Neutrophil (primary cell): ENCODE data around the gene SNX12.

ENCODE experiments used
- H3K27ac ChIP-seq: fragments of 200-600 bp; sonication (generic); 2 replicates; pipeline ENCODE4 v1.5.1; 2016; ENCODE audit warnings: mild to moderate bottlenecking, moderate library complexity
- H3K27me3 ChIP-seq: fragments of 200-600 bp; sonication (generic); 2 replicates; pipeline ENCODE4 v1.6.0; 2016; ENCODE audit warnings: mild to moderate bottlenecking
- H3K36me3 ChIP-seq: fragments of 200-600 bp; sonication (generic); 2 replicates; pipeline ENCODE4 v1.5.1; 2017
- H3K4me1 ChIP-seq, 2 experiments: fragments of 200-600 bp in 1 of 2; sonication (generic) in 1 of 2; 1 replicate in 1 of 2; 2 replicates in 1 of 2; pipeline versions ENCODE4 v1.5.1 to v1.6.1; 2013 to 2016; ENCODE audit warnings: low read depth in 1 of 2, low read length in 1 of 2, mild to moderate bottlenecking in 1 of 2, moderate library complexity in 1 of 2; ENCODE audit not compliant: control insufficient read depth in 1 of 2, insufficient read depth in 1 of 2
- H3K4me3 ChIP-seq, 2 experiments: fragments of 200-600 bp in 1 of 2; sonication (generic) in 1 of 2; 1 replicate in 1 of 2; 2 replicates in 1 of 2; pipeline ENCODE4 v1.5.1; 2013 to 2016; ENCODE audit warnings: low read depth in 1 of 2, low read length in 1 of 2, mild to moderate bottlenecking in 1 of 2, moderate library complexity in 1 of 2
- H3K9me3 ChIP-seq: fragments of 200-600 bp; sonication (generic); 2 replicates; pipeline ENCODE4 v1.5.1; 2016
- CTCF ChIP-seq: fragments of 200-600 bp; sonication (generic); IDR thresholded peaks from 2 replicates; pipeline ENCODE4 v1.5.1; 2016; ENCODE audit warnings: antibody characterized with exemption

SNX12 gene

GRCh38 chrX:71067712-71068043 is 456 bp downstream of the SNX12 start:
- no peak for TF ChIP-seq CTCF
- Histone ChIP-seq H3K4me1 (peaks cover 24 to 29% of the 10 kb centered on the region in 2 experiments), H3K9me3 (no peaks in the 10 kb centered on the region), H3K27ac (peak overlapping the region; percentile 93), H3K4me3 (peak overlapping the region; percentile 65 to 76), H3K36me3 (no peaks in the 10 kb centered on the region), H3K27me3 (no peaks in the 10 kb centered on the region)

GRCh38 chrX:71067089-71067488 is 1.0 kb downstream of the SNX12 start:
- Histone ChIP-seq H3K36me3 (peaks cover 3% of the 10 kb centered on the region), H3K27ac (peak overlapping the region; percentile 93), H3K27me3 (no peaks in the 10 kb centered on the region), H3K9me3 (no peaks in the 10 kb centered on the region), H3K4me1 (peaks cover 19 to 24% of the 10 kb centered on the region in 2 experiments), H3K4me3 (peak overlapping the region; percentile 65 to 76)
- no peak for TF ChIP-seq CTCF

GRCh38 chrX:71060127-71060526 is 8.0 kb downstream of the SNX12 start:
- H3K36me3 ChIP-seq, result peaks cover 18% of the 10 kb centered on the region

GRCh38 chrX:71057848-71058530 is 10.1 kb downstream of the SNX12 start:
- Histone ChIP-seq H3K9me3 (no peaks in the 10 kb centered on the region), H3K27ac (peak overlapping the region; percentile 69), H3K27me3 (no peaks in the 10 kb centered on the region), H3K4me1 (peaks cover 29 to 33% of the 10 kb centered on the region in 2 experiments), H3K4me3 (no peak overlapping the region), H3K36me3 (peaks cover 18% of the 10 kb centered on the region)
- no peak for TF ChIP-seq CTCF

More at GRCh38 chrX:71060127-71060526, 8.0 kb downstream of the SNX12 start:
- Histone ChIP-seq H3K9me3 (no peaks in the 10 kb centered on the region), H3K4me3 (no peak overlapping the region), H3K27me3 (no peaks in the 10 kb centered on the region), H3K4me1 (peaks cover 25 to 27% of the 10 kb centered on the region in 2 experiments), H3K27ac (no peak overlapping the region)
- TF ChIP-seq CTCF, result no peak

DNA sequence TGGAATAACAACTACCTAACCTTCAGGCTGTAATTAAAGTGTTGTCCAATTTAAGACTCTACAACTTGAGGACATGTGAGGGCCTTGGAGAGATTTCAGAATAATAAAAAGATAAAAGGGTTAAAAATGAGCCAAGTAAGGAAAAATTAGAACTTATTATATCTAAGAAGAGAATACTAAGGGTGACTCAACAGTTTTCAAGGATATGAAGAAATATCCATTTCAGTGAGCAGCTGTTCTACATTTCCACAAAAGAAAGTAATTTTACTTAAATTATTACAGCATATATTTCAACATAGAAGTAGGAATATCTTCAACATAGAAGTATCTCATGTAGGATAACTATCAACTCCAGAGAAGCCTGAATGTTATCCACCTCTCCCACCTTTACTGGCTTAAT is 11.3 kb downstream of the SNX12 start:
- H3K9me3 ChIP-seq, result no peaks in the 10 kb centered on the region
- H3K27ac ChIP-seq, result peak overlapping the region; percentile 69
- H3K4me3 ChIP-seq, result no peak overlapping the region
- no peaks in the 10 kb centered on the region for H3K27me3 ChIP-seq
- H3K36me3 ChIP-seq, result peaks cover 13% of the 10 kb centered on the region
- no peak for TF ChIP-seq CTCF
- peaks cover 29 to 39% of the 10 kb centered on the region in 2 experiments for H3K4me1 ChIP-seq
